ENCODE results near the gene MRPS33.

The MRPS33 gene

DNA sequence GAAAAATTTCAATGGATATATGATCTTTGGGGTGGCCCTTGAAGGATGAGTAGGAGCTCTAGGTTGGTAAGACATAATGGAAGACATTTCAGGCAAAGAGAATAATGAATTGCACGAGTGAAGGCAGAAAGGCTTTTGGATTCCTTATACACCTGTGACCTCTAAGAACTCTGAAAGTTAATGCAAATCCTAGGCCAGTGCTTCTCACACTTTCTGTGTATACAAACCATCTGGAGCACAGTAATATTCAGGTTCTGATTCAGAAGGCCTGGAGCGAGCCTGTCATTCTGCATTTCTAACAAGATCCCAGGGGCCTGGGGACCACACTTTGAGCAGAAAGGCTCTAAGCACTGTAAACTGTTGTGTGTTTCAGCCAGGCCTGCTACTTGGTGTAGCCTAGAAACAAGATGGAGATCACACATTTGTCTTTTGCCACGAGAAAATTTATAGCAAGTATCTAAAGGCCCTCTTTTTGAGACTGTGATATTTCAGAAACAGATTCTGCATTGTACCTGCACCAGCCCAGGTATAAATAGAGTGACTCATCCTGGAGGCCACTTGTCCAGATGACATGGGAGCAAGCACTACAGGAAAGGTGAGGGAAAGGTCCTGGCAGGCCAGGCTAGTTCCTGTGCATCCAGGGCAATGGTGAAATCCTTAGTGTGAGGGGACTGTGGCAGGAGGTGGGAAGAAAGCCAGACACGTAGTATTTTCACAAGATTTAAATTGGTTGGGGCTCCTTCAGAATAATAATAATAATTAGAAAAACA lies 24.4 kb downstream of the MRPS33 start:
- Histone ChIP-seq H3K36me3 (ENCODE audit: insufficient read depth, low read length) (no peaks in the 10 kb centered on the region), H3K9me2 (ENCODE audit: low read depth, low read length) (no peaks in the 10 kb centered on the region), H3K27me3 (ENCODE audit: insufficient read depth, low read length) (no peaks in the 10 kb centered on the region), H2AFZ (ENCODE audit: low read length) (no peak overlapping the region), H3K4me2 (ENCODE audit: low read length) (no peak overlapping the region), H3K4me1 (ENCODE audit: insufficient read depth, low read length, severe bottlenecking) (no peaks in the 10 kb centered on the region), H3K4me3 (ENCODE audit: low read depth, low read length, poor library complexity, severe bottlenecking) (no peak overlapping the region), H3K9me3 (ENCODE audit: low read length) (no peaks in the 10 kb centered on the region), H3K9ac (ENCODE audit: low read length) (no peak overlapping the region), H4K20me1 (ENCODE audit: insufficient read depth, low read length) (no peaks in the 10 kb centered on the region), H3K27ac (ENCODE audit: low read depth, low read length, poor library complexity, severe bottlenecking) (no peak overlapping the region), H3K79me2 (ENCODE audit: insufficient read depth, low read length) (no peaks in the 10 kb centered on the region), H3F3A (ENCODE audit: insufficient read depth, low read length) (no peaks in the 10 kb centered on the region)
- TF ChIP-seq, protein P1, sequence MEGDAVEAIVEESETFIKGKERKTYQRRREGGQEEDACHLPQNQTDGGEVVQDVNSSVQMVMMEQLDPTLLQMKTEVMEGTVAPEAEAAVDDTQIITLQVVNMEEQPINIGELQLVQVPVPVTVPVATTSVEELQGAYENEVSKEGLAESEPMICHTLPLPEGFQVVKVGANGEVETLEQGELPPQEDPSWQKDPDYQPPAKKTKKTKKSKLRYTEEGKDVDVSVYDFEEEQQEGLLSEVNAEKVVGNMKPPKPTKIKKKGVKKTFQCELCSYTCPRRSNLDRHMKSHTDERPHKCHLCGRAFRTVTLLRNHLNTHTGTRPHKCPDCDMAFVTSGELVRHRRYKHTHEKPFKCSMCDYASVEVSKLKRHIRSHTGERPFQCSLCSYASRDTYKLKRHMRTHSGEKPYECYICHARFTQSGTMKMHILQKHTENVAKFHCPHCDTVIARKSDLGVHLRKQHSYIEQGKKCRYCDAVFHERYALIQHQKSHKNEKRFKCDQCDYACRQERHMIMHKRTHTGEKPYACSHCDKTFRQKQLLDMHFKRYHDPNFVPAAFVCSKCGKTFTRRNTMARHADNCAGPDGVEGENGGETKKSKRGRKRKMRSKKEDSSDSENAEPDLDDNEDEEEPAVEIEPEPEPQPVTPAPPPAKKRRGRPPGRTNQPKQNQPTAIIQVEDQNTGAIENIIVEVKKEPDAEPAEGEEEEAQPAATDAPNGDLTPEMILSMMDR (IDR thresholded peaks at IDR 0.05; ENCODE audit: low read length), result no peak
- TF ChIP-seq EZH2 (IDR thresholded peaks at IDR 0.05; ENCODE audit: borderline replicate concordance, low read length), result no peak

DNA sequence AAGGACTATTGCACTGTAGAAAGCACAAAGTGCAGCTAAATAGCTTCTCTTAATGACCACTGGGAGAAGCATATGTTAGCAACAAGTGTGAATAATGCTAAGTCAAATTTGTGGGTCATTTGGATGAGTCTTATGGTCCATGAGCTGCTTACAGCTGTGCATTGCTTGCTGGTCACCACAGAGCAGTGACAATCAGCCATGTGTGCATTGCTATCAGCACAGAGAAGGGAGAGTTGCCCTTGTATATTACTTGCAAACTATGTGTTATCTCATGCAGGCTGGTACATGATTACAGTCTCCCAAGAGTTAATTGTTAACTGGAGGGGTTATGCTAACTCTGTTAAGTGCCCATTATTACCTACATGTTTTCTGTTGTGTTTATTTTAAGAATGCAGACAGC lies 25.7 kb downstream of the MRPS33 start:
- Histone ChIP-seq H3K27me3 (ENCODE audit: insufficient read depth, low read length) (no peaks in the 10 kb centered on the region), H3K4me1 (ENCODE audit: insufficient read depth, low read length, severe bottlenecking) (no peaks in the 10 kb centered on the region)
- TF ChIP-seq EZH2 (IDR thresholded peaks at IDR 0.05; ENCODE audit: borderline replicate concordance, low read length), result no peak
- TF ChIP-seq, protein P1 (IDR thresholded peaks at IDR 0.05; ENCODE audit: low read length), result no peak

DNA sequence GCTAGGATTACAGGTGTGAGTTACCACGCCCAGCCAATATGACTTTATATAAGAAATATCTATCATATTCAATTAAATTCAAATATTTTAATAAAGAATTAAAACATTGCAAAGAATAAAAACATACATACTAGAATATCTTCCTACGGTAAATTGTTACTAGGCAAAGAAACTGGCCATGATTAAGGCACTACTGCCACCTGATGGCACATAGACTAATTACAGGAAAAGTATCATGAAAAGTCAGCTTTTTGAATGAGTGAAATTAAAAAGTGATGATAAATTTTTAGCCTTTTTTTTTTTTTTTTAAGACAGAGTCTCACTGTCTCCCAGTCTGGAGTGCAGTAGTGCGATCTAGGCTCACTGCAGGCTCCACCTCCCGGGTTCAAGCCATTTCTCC lies 30.9 kb downstream of the MRPS33 start:
- no peak overlapping the region for H3K4me3 ChIP-seq (ENCODE audit: low read depth, low read length, poor library complexity, severe bottlenecking)
- no peak overlapping the region for H3K27ac ChIP-seq (ENCODE audit: low read depth, low read length, poor library complexity, severe bottlenecking)
- H3K9me2 ChIP-seq (ENCODE audit: low read depth, low read length), result no peaks in the 10 kb centered on the region

More for the DNA sequence above, 25.7 kb downstream of the MRPS33 start:
- Histone ChIP-seq H3K9ac (ENCODE audit: low read length) (no peak overlapping the region), H3K27ac (ENCODE audit: low read depth, low read length, poor library complexity, severe bottlenecking) (no peak overlapping the region), H3F3A (ENCODE audit: insufficient read depth, low read length) (no peaks in the 10 kb centered on the region), H3K79me2 (ENCODE audit: insufficient read depth, low read length) (no peaks in the 10 kb centered on the region), H2AFZ (ENCODE audit: low read length) (no peak overlapping the region), H3K4me2 (ENCODE audit: low read length) (no peak overlapping the region), H3K9me2 (ENCODE audit: low read depth, low read length) (no peaks in the 10 kb centered on the region), H3K4me3 (ENCODE audit: low read depth, low read length, poor library complexity, severe bottlenecking) (no peak overlapping the region), H3K36me3 (ENCODE audit: insufficient read depth, low read length) (no peaks in the 10 kb centered on the region), H4K20me1 (ENCODE audit: insufficient read depth, low read length) (no peaks in the 10 kb centered on the region), H3K9me3 (ENCODE audit: low read length) (no peaks in the 10 kb centered on the region)

More for the DNA sequence above, 30.9 kb downstream of the MRPS33 start:
- H3K79me2 ChIP-seq (ENCODE audit: insufficient read depth, low read length), result no peaks in the 10 kb centered on the region
- no peaks in the 10 kb centered on the region for H4K20me1 ChIP-seq (ENCODE audit: insufficient read depth, low read length)
- H3K27me3 ChIP-seq (ENCODE audit: insufficient read depth, low read length), result no peaks in the 10 kb centered on the region
- no peaks in the 10 kb centered on the region for H3F3A ChIP-seq (ENCODE audit: insufficient read depth, low read length)
- no peaks in the 10 kb centered on the region for H3K9me3 ChIP-seq (ENCODE audit: low read length)
- H3K9ac ChIP-seq (ENCODE audit: low read length), result no peak overlapping the region
- H2AFZ ChIP-seq (ENCODE audit: low read length), result no peak overlapping the region
- H3K4me1 ChIP-seq (ENCODE audit: insufficient read depth, low read length, severe bottlenecking), result no peaks in the 10 kb centered on the region
- H3K36me3 ChIP-seq (ENCODE audit: insufficient read depth, low read length), result no peaks in the 10 kb centered on the region
- TF ChIP-seq, protein P1 (IDR thresholded peaks at IDR 0.05; ENCODE audit: low read length), result peak; percentile 72
- TF ChIP-seq EZH2 (IDR thresholded peaks at IDR 0.05; ENCODE audit: borderline replicate concordance, low read length), result no peak
- no peak overlapping the region for H3K4me2 ChIP-seq (ENCODE audit: low read length)
